Stomach (tissue), 4 donors: ENCODE measurements around the gene FBXO9.

Source experiments
- POLR2A ChIP-seq, 4 donors: fragments of 450-650 bp; IDR thresholded peaks; one replicate each; pipeline ENCODE4 v1.6.1; 2016; ENCODE audit warnings: antibody characterized with exemption in 4 of 4, control low read depth in 2 of 4, mild to moderate bottlenecking in 1 of 4, moderate library complexity in 1 of 4
- POLR2AphosphoS5 ChIP-seq, 3 donors: sonication (generic); formaldehyde crosslinking; IDR thresholded peaks; one replicate each; pipeline ENCODE4 v1.6.1; 2016; ENCODE audit warnings: antibody characterized with exemption in 3 of 3
- TF ChIP-seq, protein P1 (sequence below), 7 experiments: fragments of 450-650 bp in 4 of 7; fragments of 200-600 bp in 3 of 7; sonication (generic) in 3 of 7; IDR thresholded peaks; one replicate each; pipeline ENCODE4 v1.5.1; 2016 to 2019; ENCODE audit warnings: antibody characterized with exemption in 7 of 7, control low read depth in 2 of 7, mild to moderate bottlenecking in 1 of 7

DNA sequence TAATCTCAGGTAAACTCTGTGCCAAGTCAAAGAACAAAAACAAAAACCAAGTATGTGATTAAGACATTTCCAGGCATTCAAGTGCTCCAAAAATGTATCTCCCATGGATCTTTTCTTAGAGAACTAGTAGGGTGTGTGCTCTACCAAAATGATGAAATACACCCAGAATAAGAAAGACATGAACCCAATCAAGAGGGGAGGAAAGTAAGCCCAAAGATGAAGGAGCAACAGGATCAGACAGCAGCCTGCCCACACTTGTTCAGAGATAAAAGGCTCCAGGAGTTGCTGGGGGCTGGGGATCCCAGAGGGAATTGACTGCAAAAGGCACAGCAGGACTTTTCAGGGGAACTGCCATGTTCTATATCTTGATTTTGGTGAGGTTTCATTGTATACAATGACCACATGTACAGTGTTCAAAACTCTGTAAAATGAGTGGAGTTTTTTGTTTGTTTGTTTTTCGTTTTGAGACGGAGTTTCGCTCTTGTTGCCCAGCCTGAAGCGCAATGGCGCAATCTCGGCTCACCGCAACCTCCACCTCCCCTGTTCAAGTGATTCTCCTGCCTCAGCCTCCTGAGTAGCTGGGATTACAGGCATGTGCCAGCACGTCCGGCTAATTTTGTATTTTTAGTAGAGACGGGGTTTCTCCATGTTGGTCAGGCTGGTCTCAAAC, 59.1 kb downstream of the FBXO9 start:
- TF ChIP-seq POLR2A (IDR thresholded peaks at IDR 0.05) (no peak), POLR2AphosphoS5 (IDR thresholded peaks at IDR 0.05) (no peak)
- TF ChIP-seq, protein P1, sequence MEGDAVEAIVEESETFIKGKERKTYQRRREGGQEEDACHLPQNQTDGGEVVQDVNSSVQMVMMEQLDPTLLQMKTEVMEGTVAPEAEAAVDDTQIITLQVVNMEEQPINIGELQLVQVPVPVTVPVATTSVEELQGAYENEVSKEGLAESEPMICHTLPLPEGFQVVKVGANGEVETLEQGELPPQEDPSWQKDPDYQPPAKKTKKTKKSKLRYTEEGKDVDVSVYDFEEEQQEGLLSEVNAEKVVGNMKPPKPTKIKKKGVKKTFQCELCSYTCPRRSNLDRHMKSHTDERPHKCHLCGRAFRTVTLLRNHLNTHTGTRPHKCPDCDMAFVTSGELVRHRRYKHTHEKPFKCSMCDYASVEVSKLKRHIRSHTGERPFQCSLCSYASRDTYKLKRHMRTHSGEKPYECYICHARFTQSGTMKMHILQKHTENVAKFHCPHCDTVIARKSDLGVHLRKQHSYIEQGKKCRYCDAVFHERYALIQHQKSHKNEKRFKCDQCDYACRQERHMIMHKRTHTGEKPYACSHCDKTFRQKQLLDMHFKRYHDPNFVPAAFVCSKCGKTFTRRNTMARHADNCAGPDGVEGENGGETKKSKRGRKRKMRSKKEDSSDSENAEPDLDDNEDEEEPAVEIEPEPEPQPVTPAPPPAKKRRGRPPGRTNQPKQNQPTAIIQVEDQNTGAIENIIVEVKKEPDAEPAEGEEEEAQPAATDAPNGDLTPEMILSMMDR (IDR thresholded peaks at IDR 0.05), result no peak
